HEK293 (cell line): ENCODE data around the gene SLC23A3.
A peak's percentile ranks its signal among the peaks of the same experiment; 100 is the strongest.

Experiments used
- CTCF ChIA-PET: fragments of 350-600 bp; formaldehyde crosslinking; extraction: SDS; loops from one replicate; lab custom pipeline; 2021; ENCODE audit warnings: antibody characterized with exemption; lab: Yijun Ruan, JAX
- POLR2A ChIA-PET: fragments of 300-600 bp; formaldehyde crosslinking; extraction: SDS; loops from one replicate; lab custom pipeline; 2020; ENCODE audit warnings: antibody characterized with exemption, inconsistent platforms; lab: Yijun Ruan, JAX
- H3K27ac ChIP-seq: fragments of 200-500 bp; sonication (Bioruptor generic); 2 replicates; pipeline ENCODE4 v1.5.1; 2014; ENCODE audit warnings: low read depth, low read length, control low read depth, inconsistent platforms; ENCODE audit errors: extremely low read depth
- H3K36me3 ChIP-seq, 2 experiments: fragments of 200-500 bp in 1 of 2; sonication (Bioruptor generic) in 1 of 2; 1 replicate in 1 of 2; 2 replicates in 1 of 2; pipeline ENCODE4 v1.5.1; 2014 to 2017; ENCODE audit warnings: inconsistent platforms in 2 of 2, low read length in 2 of 2; ENCODE audit not compliant: control insufficient read depth in 2 of 2, insufficient read depth in 1 of 2
- H3K4me1 ChIP-seq: fragments of 200-500 bp; sonication (Bioruptor generic); 2 replicates; pipeline ENCODE4 v1.5.1; 2014; ENCODE audit warnings: mild to moderate bottlenecking, low read length, inconsistent platforms; ENCODE audit not compliant: control insufficient read depth, insufficient read depth
- H3K4me3 ChIP-seq: 2 replicates; pipeline ENCODE4 v1.5.1; 2011; ENCODE audit warnings: low read depth, mild to moderate bottlenecking, control low read depth, low read length, moderate library complexity
- H3K9me3 ChIP-seq: fragments of 200-500 bp; sonication (Bioruptor generic); 2 replicates; pipeline ENCODE4 v1.5.1; 2014; ENCODE audit warnings: low read depth, low read length, inconsistent platforms; ENCODE audit not compliant: control insufficient read depth, insufficient read depth
- BCL11A ChIP-seq: fragments of 450-650 bp; formaldehyde crosslinking; IDR thresholded peaks from 2 replicates; pipeline ENCODE4 v1.5.1; 2016; ENCODE audit warnings: low read depth, missing biosample characterization, missing genetic modification characterization
- GLI2 ChIP-seq: fragments of 450-650 bp; formaldehyde crosslinking; IDR thresholded peaks from 2 replicates; pipeline ENCODE4; 2017; ENCODE audit warnings: missing biosample characterization, missing genetic modification characterization, low read depth, borderline replicate concordance
- KLF7 ChIP-seq: fragments of 450-650 bp; formaldehyde crosslinking; IDR thresholded peaks from 2 replicates; pipeline ENCODE4 v1.5.1; 2016; ENCODE audit warnings: missing biosample characterization, missing genetic modification characterization, borderline replicate concordance
- MZF1 ChIP-seq: fragments of 450-650 bp; formaldehyde crosslinking; IDR thresholded peaks from 2 replicates; pipeline ENCODE4 v1.5.1; 2017; ENCODE audit warnings: missing biosample characterization, missing genetic modification characterization, borderline replicate concordance
- RBAK ChIP-seq: fragments of 450-650 bp; formaldehyde crosslinking; IDR thresholded peaks from 2 replicates; pipeline ENCODE4 v1.5.1; 2016; ENCODE audit warnings: missing biosample characterization, missing genetic modification characterization
- TRIM28 ChIP-seq: IDR thresholded peaks from 2 replicates; pipeline ENCODE4 v1.6.1; 2011; ENCODE audit warnings: low read length, control low read depth, borderline replicate concordance
- ZBTB17 ChIP-seq: fragments of 450-650 bp; formaldehyde crosslinking; IDR thresholded peaks from 2 replicates; pipeline ENCODE4 v1.5.1; 2016; ENCODE audit warnings: missing biosample characterization, missing genetic modification characterization
- ZNF214 ChIP-seq: fragments of 450-650 bp; formaldehyde crosslinking; IDR thresholded peaks from 2 replicates; pipeline ENCODE4 v1.5.1; 2017; ENCODE audit warnings: missing biosample characterization, mild to moderate bottlenecking, missing genetic modification characterization, borderline replicate concordance
- ZNF341 ChIP-seq: fragments of 450-650 bp; formaldehyde crosslinking; IDR thresholded peaks from 2 replicates; pipeline ENCODE4; 2016; ENCODE audit warnings: low read depth, missing biosample characterization, missing genetic modification characterization
- ZNF354C ChIP-seq: fragments of 450-650 bp; formaldehyde crosslinking; IDR thresholded peaks from 2 replicates; pipeline ENCODE4 v1.5.1; 2016; ENCODE audit warnings: missing biosample characterization, missing genetic modification characterization, low read depth, borderline replicate concordance
- ZNF501 ChIP-seq: fragments of 450-650 bp; formaldehyde crosslinking; IDR thresholded peaks from 2 replicates; pipeline ENCODE4 v1.5.1; 2016; ENCODE audit warnings: missing biosample characterization, missing genetic modification characterization
- ZNF548 ChIP-seq: fragments of 450-650 bp; formaldehyde crosslinking; IDR thresholded peaks from 2 replicates; pipeline ENCODE4 v1.5.1; 2016; ENCODE audit warnings: missing biosample characterization, missing genetic modification characterization
- ZNF555 ChIP-seq: fragments of 450-650 bp; formaldehyde crosslinking; conservative IDR thresholded peaks from 2 replicates; pipeline ENCODE4 v1.5.1; 2017; ENCODE audit warnings: missing biosample characterization, mild to moderate bottlenecking, missing genetic modification characterization, inconsistent platforms
- ZNF585B ChIP-seq: fragments of 450-650 bp; formaldehyde crosslinking; IDR thresholded peaks from 2 replicates; pipeline ENCODE4 v1.5.1; 2016; ENCODE audit warnings: missing biosample characterization, missing genetic modification characterization
- ZNF791 ChIP-seq: fragments of 450-650 bp; formaldehyde crosslinking; IDR thresholded peaks from 2 replicates; pipeline ENCODE4 v1.5.1; 2016; ENCODE audit warnings: missing biosample characterization, missing genetic modification characterization
- ZNF843 ChIP-seq: fragments of 450-650 bp; formaldehyde crosslinking; IDR thresholded peaks from 2 replicates; pipeline ENCODE4 v1.5.1; 2016; ENCODE audit warnings: missing biosample characterization, missing genetic modification characterization
- ZSCAN16 ChIP-seq: fragments of 450-650 bp; formaldehyde crosslinking; IDR thresholded peaks from 2 replicates; pipeline ENCODE4 v1.5.1; 2016; ENCODE audit warnings: missing biosample characterization, missing genetic modification characterization
- TF ChIP-seq, protein P1 (sequence below): fragments of 450-650 bp; formaldehyde crosslinking; IDR thresholded peaks from 2 replicates; pipeline ENCODE4 v1.5.1; 2016; ENCODE audit warnings: missing biosample characterization, missing genetic modification characterization, borderline replicate concordance
- TF ChIP-seq, protein P2 (sequence below): fragments of 450-650 bp; formaldehyde crosslinking; IDR thresholded peaks from 2 replicates; pipeline ENCODE4 v1.5.0; 2017; ENCODE audit warnings: missing biosample characterization, missing genetic modification characterization, borderline replicate concordance
- TF ChIP-seq, protein P3 (sequence below): fragments of 450-650 bp; formaldehyde crosslinking; IDR thresholded peaks from 2 replicates; pipeline ENCODE4 v1.5.1; 2016; ENCODE audit warnings: missing biosample characterization, missing genetic modification characterization, borderline replicate concordance
- TF ChIP-seq, protein P4 (sequence below): fragments of 450-650 bp; formaldehyde crosslinking; IDR thresholded peaks from 2 replicates; pipeline ENCODE4 v1.5.1; 2017; ENCODE audit warnings: missing biosample characterization, missing genetic modification characterization

Gene SLC23A3

DNA sequence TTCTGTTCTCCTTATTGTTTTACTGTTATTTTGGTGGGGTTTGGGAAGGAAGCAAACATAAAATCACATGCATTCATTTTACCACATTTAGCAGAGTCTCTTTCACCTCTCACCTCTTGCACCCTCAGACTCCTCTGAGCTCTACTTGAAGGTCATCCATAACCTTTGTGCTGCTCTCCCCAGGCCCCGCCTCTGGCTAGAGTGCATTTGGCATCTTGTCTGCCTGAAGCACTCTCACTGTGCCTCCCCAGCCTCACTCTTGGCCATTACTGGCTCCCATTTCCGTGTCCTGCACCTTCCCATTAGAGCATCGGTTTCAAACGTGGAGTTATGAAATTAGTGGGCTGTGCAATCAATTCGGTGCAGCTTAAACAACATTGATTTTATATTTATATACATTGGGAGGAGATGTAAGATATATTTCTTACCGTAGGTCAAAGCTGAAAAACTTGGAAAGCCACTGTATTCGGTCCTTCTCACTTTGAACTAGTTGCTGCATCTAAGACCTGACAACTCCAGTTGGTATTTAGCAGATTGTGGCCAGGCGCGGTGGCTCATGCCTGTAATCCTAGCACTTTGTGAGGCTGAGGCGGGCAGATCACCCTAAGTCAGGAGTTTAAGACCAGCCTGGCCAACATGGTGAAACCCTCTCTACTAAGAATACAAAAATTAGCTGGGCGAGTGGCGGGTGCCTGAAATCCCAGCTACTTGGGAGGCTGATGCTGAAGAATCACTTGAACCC, 29.8 kb upstream of the SLC23A3 start:
- Histone ChIP-seq H3K4me1 (no peaks in the 10 kb centered on the region; the same call in 1 of the 2 replicates), H3K36me3 (no peaks in the 10 kb centered on the region), H3K9me3 (no peaks in the 10 kb centered on the region), H3K27ac (no peak overlapping the region), H3K4me3 (no peak overlapping the region)
- ChIA-PET CTCF (interaction anchor here (0.6 to 0.7 kb wide), 2 partner anchors 95 to 669 kb away, joined by 3 read pairs; no protein-coding TSS in a partner anchor), POLR2A (interaction anchor here (1.3 kb wide), 1 partner anchor 23 kb away, joined by 4 read pairs; the partner anchor contains the start of gene CNPPD1)
- no peak for TF ChIP-seq ZNF354C (tag by site-specific recombination)
- TF ChIP-seq ZBTB17: peak; percentile 24; the same call in 1 of the 2 replicates
- TF ChIP-seq ZSCAN16 (tag by site-specific recombination): no peak
- TF ChIP-seq ZNF214: no peak
- no peak for TF ChIP-seq ZNF501 (tag by site-specific recombination)
- no peak for TF ChIP-seq KLF7 (tag by site-specific recombination)
- TF ChIP-seq, protein P1, sequence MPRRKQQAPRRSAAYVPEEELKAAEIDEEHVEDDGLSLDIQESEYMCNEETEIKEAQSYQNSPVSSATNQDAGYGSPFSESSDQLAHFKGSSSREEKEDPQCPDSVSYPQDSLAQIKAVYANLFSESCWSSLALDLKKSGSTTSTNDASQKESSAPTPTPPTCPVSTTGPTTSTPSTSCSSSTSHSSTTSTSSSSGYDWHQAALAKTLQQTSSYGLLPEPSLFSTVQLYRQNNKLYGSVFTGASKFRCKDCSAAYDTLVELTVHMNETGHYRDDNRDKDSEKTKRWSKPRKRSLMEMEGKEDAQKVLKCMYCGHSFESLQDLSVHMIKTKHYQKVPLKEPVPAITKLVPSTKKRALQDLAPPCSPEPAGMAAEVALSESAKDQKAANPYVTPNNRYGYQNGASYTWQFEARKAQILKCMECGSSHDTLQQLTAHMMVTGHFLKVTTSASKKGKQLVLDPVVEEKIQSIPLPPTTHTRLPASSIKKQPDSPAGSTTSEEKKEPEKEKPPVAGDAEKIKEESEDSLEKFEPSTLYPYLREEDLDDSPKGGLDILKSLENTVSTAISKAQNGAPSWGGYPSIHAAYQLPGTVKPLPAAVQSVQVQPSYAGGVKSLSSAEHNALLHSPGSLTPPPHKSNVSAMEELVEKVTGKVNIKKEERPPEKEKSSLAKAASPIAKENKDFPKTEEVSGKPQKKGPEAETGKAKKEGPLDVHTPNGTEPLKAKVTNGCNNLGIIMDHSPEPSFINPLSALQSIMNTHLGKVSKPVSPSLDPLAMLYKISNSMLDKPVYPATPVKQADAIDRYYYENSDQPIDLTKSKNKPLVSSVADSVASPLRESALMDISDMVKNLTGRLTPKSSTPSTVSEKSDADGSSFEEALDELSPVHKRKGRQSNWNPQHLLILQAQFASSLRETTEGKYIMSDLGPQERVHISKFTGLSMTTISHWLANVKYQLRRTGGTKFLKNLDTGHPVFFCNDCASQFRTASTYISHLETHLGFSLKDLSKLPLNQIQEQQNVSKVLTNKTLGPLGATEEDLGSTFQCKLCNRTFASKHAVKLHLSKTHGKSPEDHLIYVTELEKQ (tag by site-specific recombination): no peak
- TF ChIP-seq ZNF555 (tag by site-specific recombination): no peak
- no peak for TF ChIP-seq ZNF791

DNA sequence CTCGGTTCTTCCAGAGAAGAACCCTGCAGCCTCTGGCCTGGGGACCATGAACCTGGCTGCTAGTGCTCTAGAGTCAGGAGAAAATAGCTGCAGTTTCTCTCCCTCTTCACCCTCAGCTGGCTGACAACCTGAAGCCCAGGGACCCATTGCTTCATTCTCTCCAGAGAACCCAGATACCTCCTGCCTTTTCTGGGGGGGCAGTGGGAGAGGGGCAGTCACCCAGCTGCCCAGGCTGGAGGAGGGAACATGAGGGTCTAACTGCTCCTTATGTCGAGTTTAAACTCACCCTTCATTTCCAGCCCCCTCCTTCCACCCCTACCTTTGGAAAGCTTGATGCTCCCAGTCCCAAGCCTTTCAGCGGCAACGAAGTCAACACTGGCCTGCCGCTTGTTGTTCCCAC, 29.1 kb upstream of the SLC23A3 start:
- CTCF ChIA-PET: interaction anchor here (0.6 kb wide), 1 partner anchor 669 kb away, joined by 3 read pairs; no protein-coding TSS in a partner anchor
- no peak overlapping the region for H3K4me3 ChIP-seq
- no peaks in the 10 kb centered on the region; the same call in 1 of the 2 replicates for H3K4me1 ChIP-seq
- TF ChIP-seq, protein P2, sequence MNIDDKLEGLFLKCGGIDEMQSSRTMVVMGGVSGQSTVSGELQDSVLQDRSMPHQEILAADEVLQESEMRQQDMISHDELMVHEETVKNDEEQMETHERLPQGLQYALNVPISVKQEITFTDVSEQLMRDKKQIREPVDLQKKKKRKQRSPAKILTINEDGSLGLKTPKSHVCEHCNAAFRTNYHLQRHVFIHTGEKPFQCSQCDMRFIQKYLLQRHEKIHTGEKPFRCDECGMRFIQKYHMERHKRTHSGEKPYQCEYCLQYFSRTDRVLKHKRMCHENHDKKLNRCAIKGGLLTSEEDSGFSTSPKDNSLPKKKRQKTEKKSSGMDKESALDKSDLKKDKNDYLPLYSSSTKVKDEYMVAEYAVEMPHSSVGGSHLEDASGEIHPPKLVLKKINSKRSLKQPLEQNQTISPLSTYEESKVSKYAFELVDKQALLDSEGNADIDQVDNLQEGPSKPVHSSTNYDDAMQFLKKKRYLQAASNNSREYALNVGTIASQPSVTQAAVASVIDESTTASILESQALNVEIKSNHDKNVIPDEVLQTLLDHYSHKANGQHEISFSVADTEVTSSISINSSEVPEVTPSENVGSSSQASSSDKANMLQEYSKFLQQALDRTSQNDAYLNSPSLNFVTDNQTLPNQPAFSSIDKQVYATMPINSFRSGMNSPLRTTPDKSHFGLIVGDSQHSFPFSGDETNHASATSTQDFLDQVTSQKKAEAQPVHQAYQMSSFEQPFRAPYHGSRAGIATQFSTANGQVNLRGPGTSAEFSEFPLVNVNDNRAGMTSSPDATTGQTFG: no peak
- TF ChIP-seq ZNF843 (tag by site-specific recombination) (no peak), ZNF585B (tag by site-specific recombination) (no peak), ZNF548 (tag by site-specific recombination) (no peak), BCL11A (tag by site-specific recombination) (no peak), ZNF341 (no peak), MZF1 (tag by site-specific recombination) (no peak), GLI2 (tag by site-specific recombination) (no peak), RBAK (no peak), TRIM28 (no peak)
- TF ChIP-seq, protein P3, sequence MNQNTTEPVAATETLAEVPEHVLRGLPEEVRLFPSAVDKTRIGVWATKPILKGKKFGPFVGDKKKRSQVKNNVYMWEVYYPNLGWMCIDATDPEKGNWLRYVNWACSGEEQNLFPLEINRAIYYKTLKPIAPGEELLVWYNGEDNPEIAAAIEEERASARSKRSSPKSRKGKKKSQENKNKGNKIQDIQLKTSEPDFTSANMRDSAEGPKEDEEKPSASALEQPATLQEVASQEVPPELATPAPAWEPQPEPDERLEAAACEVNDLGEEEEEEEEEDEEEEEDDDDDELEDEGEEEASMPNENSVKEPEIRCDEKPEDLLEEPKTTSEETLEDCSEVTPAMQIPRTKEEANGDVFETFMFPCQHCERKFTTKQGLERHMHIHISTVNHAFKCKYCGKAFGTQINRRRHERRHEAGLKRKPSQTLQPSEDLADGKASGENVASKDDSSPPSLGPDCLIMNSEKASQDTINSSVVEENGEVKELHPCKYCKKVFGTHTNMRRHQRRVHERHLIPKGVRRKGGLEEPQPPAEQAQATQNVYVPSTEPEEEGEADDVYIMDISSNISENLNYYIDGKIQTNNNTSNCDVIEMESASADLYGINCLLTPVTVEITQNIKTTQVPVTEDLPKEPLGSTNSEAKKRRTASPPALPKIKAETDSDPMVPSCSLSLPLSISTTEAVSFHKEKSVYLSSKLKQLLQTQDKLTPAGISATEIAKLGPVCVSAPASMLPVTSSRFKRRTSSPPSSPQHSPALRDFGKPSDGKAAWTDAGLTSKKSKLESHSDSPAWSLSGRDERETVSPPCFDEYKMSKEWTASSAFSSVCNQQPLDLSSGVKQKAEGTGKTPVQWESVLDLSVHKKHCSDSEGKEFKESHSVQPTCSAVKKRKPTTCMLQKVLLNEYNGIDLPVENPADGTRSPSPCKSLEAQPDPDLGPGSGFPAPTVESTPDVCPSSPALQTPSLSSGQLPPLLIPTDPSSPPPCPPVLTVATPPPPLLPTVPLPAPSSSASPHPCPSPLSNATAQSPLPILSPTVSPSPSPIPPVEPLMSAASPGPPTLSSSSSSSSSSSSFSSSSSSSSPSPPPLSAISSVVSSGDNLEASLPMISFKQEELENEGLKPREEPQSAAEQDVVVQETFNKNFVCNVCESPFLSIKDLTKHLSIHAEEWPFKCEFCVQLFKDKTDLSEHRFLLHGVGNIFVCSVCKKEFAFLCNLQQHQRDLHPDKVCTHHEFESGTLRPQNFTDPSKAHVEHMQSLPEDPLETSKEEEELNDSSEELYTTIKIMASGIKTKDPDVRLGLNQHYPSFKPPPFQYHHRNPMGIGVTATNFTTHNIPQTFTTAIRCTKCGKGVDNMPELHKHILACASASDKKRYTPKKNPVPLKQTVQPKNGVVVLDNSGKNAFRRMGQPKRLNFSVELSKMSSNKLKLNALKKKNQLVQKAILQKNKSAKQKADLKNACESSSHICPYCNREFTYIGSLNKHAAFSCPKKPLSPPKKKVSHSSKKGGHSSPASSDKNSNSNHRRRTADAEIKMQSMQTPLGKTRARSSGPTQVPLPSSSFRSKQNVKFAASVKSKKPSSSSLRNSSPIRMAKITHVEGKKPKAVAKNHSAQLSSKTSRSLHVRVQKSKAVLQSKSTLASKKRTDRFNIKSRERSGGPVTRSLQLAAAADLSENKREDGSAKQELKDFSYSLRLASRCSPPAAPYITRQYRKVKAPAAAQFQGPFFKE (tag by site-specific recombination): no peak
- TF ChIP-seq, protein P4, sequence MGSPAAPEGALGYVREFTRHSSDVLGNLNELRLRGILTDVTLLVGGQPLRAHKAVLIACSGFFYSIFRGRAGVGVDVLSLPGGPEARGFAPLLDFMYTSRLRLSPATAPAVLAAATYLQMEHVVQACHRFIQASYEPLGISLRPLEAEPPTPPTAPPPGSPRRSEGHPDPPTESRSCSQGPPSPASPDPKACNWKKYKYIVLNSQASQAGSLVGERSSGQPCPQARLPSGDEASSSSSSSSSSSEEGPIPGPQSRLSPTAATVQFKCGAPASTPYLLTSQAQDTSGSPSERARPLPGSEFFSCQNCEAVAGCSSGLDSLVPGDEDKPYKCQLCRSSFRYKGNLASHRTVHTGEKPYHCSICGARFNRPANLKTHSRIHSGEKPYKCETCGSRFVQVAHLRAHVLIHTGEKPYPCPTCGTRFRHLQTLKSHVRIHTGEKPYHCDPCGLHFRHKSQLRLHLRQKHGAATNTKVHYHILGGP (tag by site-specific recombination): no peak
- TF ChIP-seq, all 188 proteins: peak for 0
- H3K9me3 ChIP-seq: no peaks in the 10 kb centered on the region
- H3K36me3 ChIP-seq: no peaks in the 10 kb centered on the region
- no peak overlapping the region for H3K27ac ChIP-seq
- POLR2A ChIA-PET: no interaction called here
